Endothelial cell of umbilical vein (primary cell): ENCODE results near the gene TNRC6B. TPM values are rescaled to one million over a fixed set of nuclear protein-coding genes. Genes with fewer than 3 reads are reported as not detected.

Experiments used
- BruUV-seq: library from RNA; stranded (reverse); fragments of 400-500 nt; replicated peaks from 2 replicates; lab custom pipeline; 2021; lab: Mats Ljungman, UMichigan
- CTCF ChIA-PET: fragments of 300-600, 350-600 bp; sonication (Branson Sonifier 250); formaldehyde crosslinking; loops from one replicate; lab custom pipeline; 2021; ENCODE audit warnings: antibody characterized with exemption, inconsistent platforms; lab: Charles Lee
- POLR2A ChIA-PET: fragments of 300-600, 350-600 bp; sonication (Branson Sonifier 250); formaldehyde crosslinking; loops from one replicate; lab custom pipeline; 2021; ENCODE audit warnings: antibody characterized with exemption, inconsistent platforms; lab: Charles Lee
- DNase-seq: peaks from one replicate; pipeline ENCODE4 v3.0.0-alpha.2; 2011; ENCODE audit warnings: low read depth, low spot score
- FAIRE-seq: peaks from 2 replicates; lab custom pipeline; 2011; peaks lifted over from hg19 to GRCh38; lab: Jason Lieb, UNC
- H2AFZ ChIP-seq: 2 replicates; pipeline ENCODE4 v1.6.0; 2012; ENCODE audit warnings: low read depth, low read length, control low read depth, inconsistent platforms
- H3K27ac ChIP-seq: 2 replicates; pipeline ENCODE4 v1.5.1; 2011; ENCODE audit warnings: low read depth, mild to moderate bottlenecking, control low read depth, low read length, moderate library complexity; ENCODE audit not compliant: insufficient read depth
- H3K27me3 ChIP-seq, 2 experiments: 2 replicates each; pipeline versions ENCODE4 v1.6.0 to v1.6.1; 2011; ENCODE audit warnings: low read length in 2 of 2, mixed read lengths in 1 of 2; ENCODE audit not compliant: control insufficient read depth in 2 of 2, insufficient read depth in 2 of 2
- H3K36me3 ChIP-seq, 2 experiments: 2 replicates in 1 of 2; 3 replicates in 1 of 2; pipeline ENCODE4 v1.5.1; 2011; ENCODE audit warnings: low read length in 2 of 2, mild to moderate bottlenecking in 1 of 2, moderate library complexity in 1 of 2; ENCODE audit not compliant: control insufficient read depth in 2 of 2, insufficient read depth in 2 of 2; ENCODE audit errors: extremely low read depth in 1 of 2
- H3K4me1 ChIP-seq: 3 replicates; pipeline ENCODE4 v1.5.1; 2011; ENCODE audit warnings: mild to moderate bottlenecking, low read length; ENCODE audit not compliant: control insufficient read depth, insufficient read depth; ENCODE audit errors: extremely low read depth
- H3K4me2 ChIP-seq: 2 replicates; pipeline ENCODE4 v1.6.1; 2011; ENCODE audit warnings: low read length, control low read depth, mixed read lengths; ENCODE audit not compliant: insufficient read depth
- H3K4me3 ChIP-seq, 3 experiments: fragments of 200-600 bp in 1 of 3; sonication (generic), shearing (Covaris generic) in 1 of 3; replicated peaks in 1 of 3; 2 replicates each; pipeline ENCODE4 v1.5.1; 2011 to 2016; ENCODE audit warnings: control low read depth in 3 of 3, low read length in 3 of 3, mild to moderate bottlenecking in 2 of 3, inconsistent platforms in 1 of 3, low read depth in 1 of 3, moderate library complexity in 1 of 3; ENCODE audit not compliant: insufficient read depth in 1 of 3
- H3K79me2 ChIP-seq: 2 replicates; pipeline ENCODE4 v1.6.0; 2012; ENCODE audit warnings: low read length, inconsistent platforms; ENCODE audit not compliant: control insufficient read depth, insufficient read depth
- H3K9ac ChIP-seq: replicated peaks from 2 replicates; pipeline ENCODE3; 2011; ENCODE audit warnings: low read length, control low read depth; ENCODE audit not compliant: insufficient read depth; ENCODE audit errors: extremely low read depth
- H3K9me1 ChIP-seq: replicated peaks from 3 replicates; pipeline ENCODE4 v1.6.0; 2011; ENCODE audit warnings: mild to moderate bottlenecking, low read length; ENCODE audit not compliant: control insufficient read depth, insufficient read depth; ENCODE audit errors: extremely low read depth
- H3K9me3 ChIP-seq: replicated peaks from 2 replicates; pipeline ENCODE4 v1.5.1; 2012; ENCODE audit warnings: low read length, inconsistent platforms; ENCODE audit not compliant: control insufficient read depth, insufficient read depth
- H4K20me1 ChIP-seq: replicated peaks from 2 replicates; pipeline ENCODE3; 2011; ENCODE audit warnings: mild to moderate bottlenecking, low read length; ENCODE audit not compliant: control insufficient read depth, insufficient read depth; ENCODE audit errors: extremely low read depth
- CTCF ChIP-seq, 2 donors: IDR thresholded peaks; 1 replicate in 1 of 2; 2 replicates in 1 of 2; pipeline ENCODE4 v1.5.1; 2011; ENCODE audit warnings: low read length in 2 of 2, mild to moderate bottlenecking in 2 of 2, moderate library complexity in 2 of 2, control low read depth in 1 of 2, inconsistent platforms in 1 of 2, low read depth in 1 of 2; ENCODE audit not compliant: insufficient read depth in 1 of 2; ENCODE audit errors: extremely low read depth in 1 of 2
- EZH2 ChIP-seq: IDR thresholded peaks from 2 replicates; pipeline ENCODE4 v1.6.1; 2012; ENCODE audit warnings: borderline replicate concordance, low read depth, mild to moderate bottlenecking, moderate library complexity, low read length, inconsistent platforms; ENCODE audit not compliant: severe bottlenecking
- FOS ChIP-seq: IDR thresholded peaks from 2 replicates; pipeline ENCODE4 v1.6.1; 2011; ENCODE audit warnings: mild to moderate bottlenecking, low read length, moderate library complexity, borderline replicate concordance; ENCODE audit not compliant: insufficient read depth
- GATA2 ChIP-seq: IDR thresholded peaks from 2 replicates; pipeline ENCODE4 v1.7.0; 2011; ENCODE audit warnings: low read depth, mild to moderate bottlenecking, moderate library complexity, mixed read lengths, low read length; ENCODE audit not compliant: insufficient read length, insufficient read depth
- JUN ChIP-seq: IDR thresholded peaks from 2 replicates; pipeline ENCODE4 v1.6.1; 2011; ENCODE audit warnings: borderline replicate concordance, low read depth; ENCODE audit not compliant: insufficient read length, insufficient read depth
- MYC ChIP-seq: IDR thresholded peaks from one replicate; pipeline ENCODE4 v1.6.1; 2011; ENCODE audit warnings: mild to moderate bottlenecking, low read depth, low read length
- POLR2A ChIP-seq: IDR thresholded peaks from 2 replicates; pipeline ENCODE4 v1.6.1; 2012; ENCODE audit warnings: low read depth, mild to moderate bottlenecking, control low read depth, low read length
- POLR2AphosphoS5 ChIP-seq: IDR thresholded peaks from 2 replicates; pipeline ENCODE4 v1.6.1; 2012; ENCODE audit warnings: low read depth, mild to moderate bottlenecking, control low read depth, low read length, moderate library complexity; ENCODE audit not compliant: insufficient read depth
- dilution Hi-C: fragments of 300-500 bp; cut with MboI; formaldehyde crosslinking; loops from one replicate; pipeline ENCODE4 v1.15.0; 2019; ENCODE audit warnings: low sequenced_read_pairs; ENCODE audit not compliant: extremely low pct_ligation_motif_present
- intact Hi-C: fragments of 100-400 bp; cut with micrococcal nuclease; formaldehyde crosslinking; loops from one replicate; pipeline ENCODE4 v1.10.0; 2022
- polyA plus RNA-seq, 4 experiments: library from polyadenylated mRNA; depleted of rRNA in 3 of 4; stranded (reverse) in 3 of 4; unstranded in 1 of 4; fragments of >200 nt; gene quantifications; 2 replicates each; pipeline versions ENCODE4 v1.2.1 to v1.2.3, GENCODE V29; 2011 to 2012; ENCODE audit warnings: missing spikeins in 1 of 4
- total RNA-seq: library from RNA; stranded (reverse); gene quantifications from 2 replicates; pipeline ENCODE4 v1.2.3, GENCODE V29; 2021
- TF ChIP-seq, protein P1 (sequence below): IDR thresholded peaks from 2 replicates; pipeline ENCODE4 v1.6.1; 2011; ENCODE audit not compliant: insufficient read depth, insufficient read length

The TNRC6B gene
- total and polyA plus RNA-seq, 2 donors (not counting 3 experiments of a cell fraction or from before 2014, with no cell fraction given) = 10.6 to 37.2 TPM

- Histone ChIP-seq H3K9ac (no peak overlapping the region), H3K27me3 (no peaks in the 10 kb centered on the region), H3K4me3 (no peak overlapping the region), H3K27ac (no peak overlapping the region), H3K9me3 (no peaks in the 10 kb centered on the region), H3K4me1 (peaks cover 19% of the 10 kb centered on the region), H3K36me3 (peaks cover 0 to 4% of the 10 kb centered on the region in 2 experiments), H2AFZ (no peak overlapping the region), H3K4me2 (no peak overlapping the region), H3K79me2 (no peaks in the 10 kb centered on the region), H4K20me1 (no peaks in the 10 kb centered on the region), H3K9me1 (no peaks in the 10 kb centered on the region)
- dilution Hi-C loops = no loop called here
- ChIA-PET CTCF (interaction anchor here (1.6 kb wide), 2 partner anchors 115 to 223 kb away, joined by 4 read pairs; no protein-coding TSS in a partner anchor), POLR2A (no interaction called here)
- no peak for FAIRE-seq
- no TSS peak for BruUV-seq
- TF ChIP-seq POLR2A = no peak
- TF ChIP-seq CTCF (IDR thresholded peaks at IDR 0.05; ENCODE audit: extremely low read depth in 1 of 2, insufficient read depth in 1 of 2, low read depth in 1 of 2, low read length in 2 of 2) = no peak
- TF ChIP-seq GATA2 = no peak
- no peak for DNase-seq
- intact Hi-C loops = loop anchor here (5.0 kb wide), 1 partner anchor 152 kb away; the partner anchor contains the start of gene TNRC6B
Measured at GRCh38 chr22:40329466-40329865, 151.7 kb downstream of the TNRC6B start.

GRCh38 chr22:40330086-40330485 lies 152.4 kb downstream of the TNRC6B start:
- FAIRE-seq (no peak), DNase-seq (no peak)
- Histone ChIP-seq H3K9ac (no peak overlapping the region), H3K4me3 (no peak overlapping the region), H3K79me2 (no peaks in the 10 kb centered on the region), H3K4me2 (no peak overlapping the region), H3K27me3 (no peaks in the 10 kb centered on the region), H3K27ac (no peak overlapping the region), H3K4me1 (peaks cover 19% of the 10 kb centered on the region), H3K9me3 (no peaks in the 10 kb centered on the region), H2AFZ (no peak overlapping the region), H3K36me3 (peaks cover 0 to 4% of the 10 kb centered on the region in 2 experiments), H3K9me1 (no peaks in the 10 kb centered on the region), H4K20me1 (no peaks in the 10 kb centered on the region)
- no TSS peak for BruUV-seq
- ChIA-PET POLR2A (no interaction called here), CTCF (interaction anchor here (0.7 to 1.6 kb wide), 3 partner anchors 9 to 223 kb away, joined by 3 to 4 read pairs (median 4); no protein-coding TSS in a partner anchor)
- TF ChIP-seq MYC (no peak), CTCF (IDR thresholded peaks at IDR 0.05; ENCODE audit: extremely low read depth in 1 of 2, insufficient read depth in 1 of 2, low read depth in 1 of 2, low read length in 2 of 2) (no peak), FOS (no peak), GATA2 (no peak), EZH2 (no peak), POLR2AphosphoS5 (no peak), POLR2A (no peak), JUN (no peak)
- TF ChIP-seq, protein P1, sequence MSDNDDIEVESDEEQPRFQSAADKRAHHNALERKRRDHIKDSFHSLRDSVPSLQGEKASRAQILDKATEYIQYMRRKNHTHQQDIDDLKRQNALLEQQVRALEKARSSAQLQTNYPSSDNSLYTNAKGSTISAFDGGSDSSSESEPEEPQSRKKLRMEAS = no peak
- intact Hi-C loops (no loop called here), dilution Hi-C loops (no loop called here)
